HEK293T (cell line): Measurements from ENCODE around the gene ITGA8.

ENCODE experiments used
- BHLHE40 ChIP-seq: fragments of 450-650 bp; IDR thresholded peaks from 2 replicates; pipeline ENCODE4 v1.6.1; 2016; ENCODE audit warnings: mild to moderate bottlenecking, moderate library complexity, borderline replicate concordance
- CTBP1 ChIP-seq: fragments of 450-650 bp; IDR thresholded peaks from 2 replicates; pipeline ENCODE4 v1.6.1; 2016; ENCODE audit warnings: borderline replicate concordance
- FOXK2 ChIP-seq: fragments of 450-650 bp; IDR thresholded peaks from 2 replicates; pipeline ENCODE4 v1.6.1; 2016; ENCODE audit warnings: mild to moderate bottlenecking
- FOXM1 ChIP-seq: fragments of 450-650 bp; IDR thresholded peaks from 2 replicates; pipeline ENCODE4 v1.6.1; 2017; ENCODE audit warnings: mild to moderate bottlenecking, borderline replicate concordance
- SP1 ChIP-seq: fragments of 450-650 bp; IDR thresholded peaks from 2 replicates; pipeline ENCODE4 v1.6.1; 2017
- SUZ12 ChIP-seq: fragments of 450-650 bp; IDR thresholded peaks from 2 replicates; pipeline ENCODE4 v1.6.1; 2016; ENCODE audit warnings: mild to moderate bottlenecking
- TARDBP ChIP-seq: fragments of 450-650 bp; IDR thresholded peaks from 2 replicates; pipeline ENCODE4 v1.6.1; 2016
- TF ChIP-seq, protein P1 (sequence below): fragments of 450-650 bp; IDR thresholded peaks from 2 replicates; pipeline ENCODE4 v1.6.1; 2016

DNA sequence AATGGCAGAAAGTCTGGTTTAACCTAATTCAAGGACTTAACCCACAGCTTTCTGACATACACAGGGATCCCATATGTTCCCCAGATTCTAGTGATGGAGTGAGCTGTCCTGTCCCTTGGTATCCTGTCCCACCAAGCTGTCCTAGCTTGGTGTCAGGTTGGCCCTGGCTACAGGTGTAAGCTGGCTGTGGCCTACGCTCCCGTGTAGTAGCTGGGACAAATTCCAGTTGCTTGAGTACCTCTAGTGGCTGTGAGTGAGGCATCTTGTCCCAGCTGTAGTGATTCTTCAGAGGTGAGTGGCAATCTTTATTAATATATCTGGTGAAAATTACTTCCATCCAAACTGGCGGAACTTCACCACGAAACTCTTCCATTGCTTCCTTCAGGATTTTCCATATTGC lies 243.4 kb downstream of the ITGA8 start:
- TF ChIP-seq BHLHE40, result no peak
- no peak for TF ChIP-seq CTBP1
- no peak for TF ChIP-seq FOXM1
- TF ChIP-seq SP1, result no peak
- TF ChIP-seq, protein P1, sequence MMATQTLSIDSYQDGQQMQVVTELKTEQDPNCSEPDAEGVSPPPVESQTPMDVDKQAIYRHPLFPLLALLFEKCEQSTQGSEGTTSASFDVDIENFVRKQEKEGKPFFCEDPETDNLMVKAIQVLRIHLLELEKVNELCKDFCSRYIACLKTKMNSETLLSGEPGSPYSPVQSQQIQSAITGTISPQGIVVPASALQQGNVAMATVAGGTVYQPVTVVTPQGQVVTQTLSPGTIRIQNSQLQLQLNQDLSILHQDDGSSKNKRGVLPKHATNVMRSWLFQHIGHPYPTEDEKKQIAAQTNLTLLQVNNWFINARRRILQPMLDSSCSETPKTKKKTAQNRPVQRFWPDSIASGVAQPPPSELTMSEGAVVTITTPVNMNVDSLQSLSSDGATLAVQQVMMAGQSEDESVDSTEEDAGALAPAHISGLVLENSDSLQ, result no peak
- TF ChIP-seq TARDBP, result no peak
- no peak for TF ChIP-seq SUZ12
- TF ChIP-seq FOXK2, result no peak
